ENCODE measurements around the gene KRT77. TPM values are rescaled to one million over a fixed set of nuclear protein-coding genes. Genes with fewer than 3 reads are reported as not detected.

Gene KRT77
- total and polyA plus RNA-seq, 4 donors, result not detected

- H3K9ac ChIP-seq (ENCODE audit: insufficient read depth in 1 of 2, low read length in 2 of 2), result no peak overlapping the region
- H3K4me3 ChIP-seq, result no peak overlapping the region
- DNase-seq, result no peak
- no peak for ATAC-seq (ENCODE audit: insufficient read depth, low FRiP score)
- peaks cover 0 to 2% (median 0%) of the 10 kb centered on the region in 5 donors for H3K4me1 ChIP-seq (ENCODE audit: control insufficient read depth in 5 of 5, insufficient read depth in 5 of 5, low read length in 5 of 5)
- 55 to 62% methylated on average over 11 of the region's 11 CpGs for WGBS, 2 donors
- peaks cover 2 to 27% (median 4%) of the 10 kb centered on the region in 3 donors for H3K27me3 ChIP-seq (ENCODE audit: control insufficient read depth in 3 of 3, insufficient read depth in 3 of 3, low read length in 2 of 3)
- TF ChIP-seq CTCF (IDR thresholded peaks at IDR 0.05; ENCODE audit: control extremely low read depth, extremely low read depth), result no peak
- H3K36me3 ChIP-seq (ENCODE audit: control insufficient read depth in 4 of 4, insufficient read depth in 4 of 4, low read length in 4 of 4), result no peaks in the 10 kb centered on the region
- H3K27ac ChIP-seq (ENCODE audit: low read depth in 1 of 2, low read length in 1 of 2), result no peak overlapping the region
- H3K9me3 ChIP-seq (ENCODE audit: control insufficient read depth in 4 of 4, insufficient read depth in 3 of 4, low read length in 3 of 4), result no peaks in the 10 kb centered on the region
These were observed 4.5 kb downstream of the KRT77 start for GRCh38 chr12:52698651-52699340.

GRCh38 chr12:52697058-52697582 is 6.2 kb downstream of the KRT77 start:
- ATAC-seq (ENCODE audit: insufficient read depth, low FRiP score), result no peak
- no peaks in the 10 kb centered on the region for H3K36me3 ChIP-seq (ENCODE audit: control insufficient read depth in 4 of 4, insufficient read depth in 4 of 4, low read length in 4 of 4)
- H3K27ac ChIP-seq (ENCODE audit: low read depth in 1 of 2, low read length in 1 of 2), result no peak overlapping the region
- TF ChIP-seq CTCF (IDR thresholded peaks at IDR 0.05; ENCODE audit: control extremely low read depth, extremely low read depth), result no peak
- H3K9me3 ChIP-seq (ENCODE audit: control insufficient read depth in 4 of 4, insufficient read depth in 3 of 4, low read length in 3 of 4), result no peaks in the 10 kb centered on the region
- no peak overlapping the region for H3K4me3 ChIP-seq
- 47 to 89% methylated on average over 2 of the region's 2 CpGs for WGBS, 2 donors
- no peak for DNase-seq
- peaks cover 0 to 2% (median 0%) of the 10 kb centered on the region in 5 donors for H3K4me1 ChIP-seq (ENCODE audit: control insufficient read depth in 5 of 5, insufficient read depth in 5 of 5, low read length in 5 of 5)
- peaks cover 4 to 36% (median 9%) of the 10 kb centered on the region in 3 donors for H3K27me3 ChIP-seq (ENCODE audit: control insufficient read depth in 3 of 3, insufficient read depth in 3 of 3, low read length in 2 of 3)
- H3K9ac ChIP-seq (ENCODE audit: insufficient read depth in 1 of 2, low read length in 2 of 2), result no peak overlapping the region

GRCh38 chr12:52696588-52696987 is 6.7 kb downstream of the KRT77 start:
- peaks cover 4 to 41% (median 15%) of the 10 kb centered on the region in 3 donors for H3K27me3 ChIP-seq (ENCODE audit: control insufficient read depth in 3 of 3, insufficient read depth in 3 of 3, low read length in 2 of 3)
- H3K9me3 ChIP-seq (ENCODE audit: control insufficient read depth in 4 of 4, insufficient read depth in 3 of 4, low read length in 3 of 4), result no peaks in the 10 kb centered on the region
- H3K4me1 ChIP-seq (ENCODE audit: control insufficient read depth in 5 of 5, insufficient read depth in 5 of 5, low read length in 5 of 5), result no peaks in the 10 kb centered on the region
- no peak overlapping the region for H3K27ac ChIP-seq (ENCODE audit: low read depth in 1 of 2, low read length in 1 of 2)
- H3K9ac ChIP-seq (ENCODE audit: insufficient read depth in 1 of 2, low read length in 2 of 2), result no peak overlapping the region
- WGBS, 2 donors, result 61 to 78% methylated on average over 3 of the region's 3 CpGs
- ATAC-seq (ENCODE audit: insufficient read depth, low FRiP score) (no peak), DNase-seq (no peak)
- no peak for TF ChIP-seq CTCF (IDR thresholded peaks at IDR 0.05; ENCODE audit: control extremely low read depth, extremely low read depth)
- H3K4me3 ChIP-seq, result no peak overlapping the region
- no peaks in the 10 kb centered on the region for H3K36me3 ChIP-seq (ENCODE audit: control insufficient read depth in 4 of 4, insufficient read depth in 4 of 4, low read length in 4 of 4)

Data from lung (tissue), 12 donors.